GM12873 (cell line): ENCODE measurements around the gene FGF2.

ENCODE experiments used
- TF ChIP-seq, protein P1 (sequence below): IDR thresholded peaks from 2 replicates; pipeline ENCODE4 v1.5.1; 2012; ENCODE audit warnings: low read depth, mild to moderate bottlenecking, moderate library complexity, low read length, control low read depth; ENCODE audit not compliant: insufficient read depth; ENCODE audit errors: missing control alignments

FGF2 gene

GRCh38 chr4:122875949-122876348 lies 49.3 kb downstream of the FGF2 start:
- TF ChIP-seq, protein P1, sequence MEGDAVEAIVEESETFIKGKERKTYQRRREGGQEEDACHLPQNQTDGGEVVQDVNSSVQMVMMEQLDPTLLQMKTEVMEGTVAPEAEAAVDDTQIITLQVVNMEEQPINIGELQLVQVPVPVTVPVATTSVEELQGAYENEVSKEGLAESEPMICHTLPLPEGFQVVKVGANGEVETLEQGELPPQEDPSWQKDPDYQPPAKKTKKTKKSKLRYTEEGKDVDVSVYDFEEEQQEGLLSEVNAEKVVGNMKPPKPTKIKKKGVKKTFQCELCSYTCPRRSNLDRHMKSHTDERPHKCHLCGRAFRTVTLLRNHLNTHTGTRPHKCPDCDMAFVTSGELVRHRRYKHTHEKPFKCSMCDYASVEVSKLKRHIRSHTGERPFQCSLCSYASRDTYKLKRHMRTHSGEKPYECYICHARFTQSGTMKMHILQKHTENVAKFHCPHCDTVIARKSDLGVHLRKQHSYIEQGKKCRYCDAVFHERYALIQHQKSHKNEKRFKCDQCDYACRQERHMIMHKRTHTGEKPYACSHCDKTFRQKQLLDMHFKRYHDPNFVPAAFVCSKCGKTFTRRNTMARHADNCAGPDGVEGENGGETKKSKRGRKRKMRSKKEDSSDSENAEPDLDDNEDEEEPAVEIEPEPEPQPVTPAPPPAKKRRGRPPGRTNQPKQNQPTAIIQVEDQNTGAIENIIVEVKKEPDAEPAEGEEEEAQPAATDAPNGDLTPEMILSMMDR: no peak

DNA sequence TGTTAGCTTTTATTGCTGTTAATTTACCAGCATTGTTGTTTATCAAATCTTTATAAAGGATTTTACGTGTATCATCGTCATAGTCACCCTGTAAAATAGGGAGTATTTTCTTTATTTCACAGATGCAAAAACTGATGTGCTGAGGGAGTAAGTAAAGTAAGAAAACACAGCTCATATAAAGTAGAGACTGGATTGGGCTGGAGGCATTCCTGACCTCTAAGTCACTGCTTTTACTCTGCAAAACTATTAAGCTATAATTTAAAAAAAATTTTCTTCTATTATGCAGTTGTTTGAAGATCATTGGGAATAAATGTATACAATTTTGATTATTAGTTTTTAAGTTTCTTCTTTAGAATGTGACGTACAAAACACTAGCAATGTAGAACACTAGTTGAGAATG lies 49.8 kb downstream of the FGF2 start:
- TF ChIP-seq, protein P1: no peak

DNA sequence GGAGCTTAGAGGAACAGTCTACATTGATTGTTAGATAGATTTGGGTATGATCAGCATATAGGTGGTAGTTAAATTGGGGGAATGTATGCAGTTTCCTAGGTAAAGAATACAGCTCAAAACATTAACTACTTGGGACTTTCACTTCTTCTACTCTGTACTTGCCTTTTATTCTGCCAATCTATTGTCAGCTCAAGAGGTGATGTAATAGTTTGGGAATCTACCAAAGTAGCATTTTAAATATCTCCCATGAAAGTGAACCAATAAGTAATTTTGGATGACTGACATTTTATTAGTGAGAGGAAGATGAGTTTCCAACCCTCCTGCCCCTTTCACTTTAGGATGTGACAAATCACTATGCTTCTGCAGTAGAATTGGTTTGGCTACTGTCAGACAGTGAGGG lies 52.4 kb downstream of the FGF2 start:
- TF ChIP-seq, protein P1: no peak

DNA sequence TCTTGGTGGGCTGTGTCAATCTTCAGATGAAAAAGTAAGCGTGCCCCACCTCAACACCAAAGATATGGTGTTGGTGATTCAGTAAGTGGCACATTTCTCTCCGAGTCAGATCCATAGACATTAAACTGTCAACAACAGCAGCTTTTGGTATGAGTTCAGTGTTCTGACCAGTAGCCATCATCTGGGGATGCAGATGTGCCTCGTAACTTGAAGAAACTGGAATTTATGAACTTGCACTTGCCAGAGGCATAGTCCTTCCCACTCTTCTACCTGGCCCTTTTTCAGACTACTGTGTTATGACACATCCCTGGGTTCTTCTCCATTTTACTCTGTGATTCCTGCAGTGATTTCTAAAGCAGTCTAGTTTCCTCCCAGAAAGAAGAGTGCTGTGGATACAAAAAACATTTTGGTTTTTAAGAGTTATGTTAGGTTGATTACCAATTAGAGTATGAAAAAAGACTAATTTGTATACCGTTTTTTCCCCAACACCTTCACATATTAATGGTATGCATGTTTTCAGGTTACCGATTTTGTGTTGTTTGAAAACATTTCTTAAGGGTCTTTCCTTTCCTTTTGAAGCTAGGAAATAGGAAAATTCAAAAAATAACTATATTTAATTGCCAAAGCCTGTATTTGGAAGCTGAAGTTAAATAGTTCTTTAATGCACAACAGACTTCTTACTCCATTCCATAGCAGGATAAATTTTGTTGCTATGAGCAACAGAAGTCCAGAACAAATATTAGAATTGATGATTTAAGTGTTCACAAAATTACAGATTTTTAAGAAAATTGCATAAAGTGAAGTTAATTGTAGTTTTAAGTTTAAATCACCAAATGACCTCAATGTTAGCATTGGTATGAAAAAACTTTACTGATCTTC lies 56.5 kb downstream of the FGF2 start:
- TF ChIP-seq, protein P1: no peak

- TF ChIP-seq, protein P1: no peak
These were observed 57.9 kb downstream of the FGF2 start for GRCh38 chr4:122884499-122884898.

DNA sequence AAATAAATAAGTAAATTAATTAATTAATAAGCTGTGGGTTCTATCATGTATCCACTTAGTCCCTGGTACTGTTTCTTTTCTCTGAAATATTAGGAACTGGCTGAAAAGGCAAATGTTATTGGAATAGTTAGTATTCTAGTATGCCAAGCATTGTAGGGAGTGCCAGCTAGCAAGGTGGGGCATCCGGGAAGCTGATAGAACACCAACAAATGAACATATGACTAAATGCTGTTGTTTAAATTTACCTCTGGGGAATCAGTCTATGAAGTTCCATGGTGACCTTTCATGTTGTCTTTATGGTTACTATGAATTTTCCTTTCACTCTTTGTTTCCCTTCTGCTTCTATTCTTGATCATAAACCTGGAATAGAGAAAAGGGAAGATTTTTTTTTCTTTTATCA lies 63.1 kb downstream of the FGF2 start:
- TF ChIP-seq, protein P1: no peak

GRCh38 chr4:122890147-122890795 lies 63.6 kb downstream of the FGF2 start:
- TF ChIP-seq, protein P1: no peak
